ENCODE results near the gene CNTNAP2. TPM values are rescaled to one million over a fixed set of nuclear protein-coding genes. Genes with fewer than 3 reads are reported as not detected.

Gene CNTNAP2
- total and polyA plus RNA-seq, 3 donors from 2014 or later: 4.3 to 6.1 (median 4.4) TPM

- Histone ChIP-seq H3K4me3 (no peak overlapping the region), H3K36me3 (ENCODE audit: low read depth, missing control alignments) (no peaks in the 10 kb centered on the region), H3K27me3 (no peaks in the 10 kb centered on the region), H3K27ac (no peak overlapping the region), H3K9me3 (no peaks in the 10 kb centered on the region), H3K4me1 (no peaks in the 10 kb centered on the region)
- intact Hi-C loops (cut with DNase I; ENCODE audit: low total_unique reads): no loop called here
- no peak for DNase-seq
- WGBS, 2 donors: 82 to 85% methylated on average over 5 of the region's 5 CpGs
- TF ChIP-seq POLR2A (IDR thresholded peaks at IDR 0.05) (no peak), CTCF (IDR thresholded peaks at IDR 0.05) (no peak)
Measured at GRCh38 chr7:147968046-147968610, 1851.5 kb downstream of the CNTNAP2 start.

DNA sequence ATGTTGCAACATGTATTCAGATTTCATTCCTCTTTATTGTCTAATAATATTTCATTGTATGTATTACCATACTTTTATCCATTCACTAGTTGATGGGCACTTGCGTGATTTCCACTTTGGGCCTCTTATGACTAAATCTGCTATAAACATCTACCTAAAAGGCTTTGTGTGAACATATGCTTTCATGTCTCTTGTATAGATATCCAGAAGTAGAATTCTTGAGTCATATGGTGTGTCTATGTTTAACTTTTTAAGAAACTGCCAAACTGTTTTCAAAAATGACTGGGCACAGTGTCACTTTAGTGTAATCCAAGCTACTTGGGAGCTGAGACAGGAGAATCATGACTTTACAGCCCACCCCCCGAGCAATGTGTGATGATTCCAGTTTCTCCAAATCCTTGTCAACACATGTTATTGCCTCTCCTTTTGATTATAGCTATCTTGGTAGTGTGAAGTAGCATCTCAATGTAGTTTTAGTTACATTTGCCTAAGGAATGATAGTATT lies 1855.1 kb downstream of the CNTNAP2 start:
- Histone ChIP-seq H3K9me3 (no peaks in the 10 kb centered on the region), H3K27ac (no peak overlapping the region), H3K36me3 (ENCODE audit: low read depth, missing control alignments) (no peaks in the 10 kb centered on the region), H3K4me3 (no peak overlapping the region), H3K4me1 (no peaks in the 10 kb centered on the region), H3K27me3 (no peaks in the 10 kb centered on the region)
- 91 to 92% methylated on average over 2 of the region's 2 CpGs for WGBS, 2 donors
- intact Hi-C loops (cut with DNase I; ENCODE audit: low total_unique reads): no loop called here
- no peak for TF ChIP-seq CTCF (IDR thresholded peaks at IDR 0.05)
- no peak for TF ChIP-seq POLR2A (IDR thresholded peaks at IDR 0.05)
- DNase-seq: no peak

- intact Hi-C loops (cut with DNase I; ENCODE audit: low total_unique reads): no loop called here
- H3K27ac ChIP-seq: no peak overlapping the region
- H3K36me3 ChIP-seq (ENCODE audit: low read depth, missing control alignments): no peaks in the 10 kb centered on the region
- H3K4me1 ChIP-seq: no peaks in the 10 kb centered on the region
- WGBS, 2 donors: 60 to 73% methylated on average over 2 of the region's 2 CpGs
- no peak overlapping the region for H3K4me3 ChIP-seq
- no peaks in the 10 kb centered on the region for H3K27me3 ChIP-seq
- H3K9me3 ChIP-seq: no peaks in the 10 kb centered on the region
- no peak for DNase-seq
- TF ChIP-seq POLR2A (IDR thresholded peaks at IDR 0.05) (no peak), CTCF (IDR thresholded peaks at IDR 0.05) (no peak)
Measured at GRCh38 chr7:147978201-147978600, 1861.6 kb downstream of the CNTNAP2 start.

GRCh38 chr7:147978651-147979050 lies 1862.0 kb downstream of the CNTNAP2 start:
- intact Hi-C loops (cut with DNase I; ENCODE audit: low total_unique reads): no loop called here
- 68 to 75% methylated on average over 5 of the region's 5 CpGs for WGBS, 2 donors
- no peak for TF ChIP-seq CTCF (IDR thresholded peaks at IDR 0.05)
- TF ChIP-seq POLR2A (IDR thresholded peaks at IDR 0.05): no peak
- Histone ChIP-seq H3K4me3 (no peak overlapping the region), H3K36me3 (ENCODE audit: low read depth, missing control alignments) (no peaks in the 10 kb centered on the region), H3K27me3 (no peaks in the 10 kb centered on the region), H3K9me3 (no peaks in the 10 kb centered on the region), H3K4me1 (no peaks in the 10 kb centered on the region), H3K27ac (no peak overlapping the region)
- no peak for DNase-seq

Data from testis (tissue), 3 donors.